NCI-H345 treated with DMSO at 0.1 percent for 48 hours (cell line): ENCODE measurements around the gene MTMR12.
A peak's percentile ranks its signal among the peaks of the same experiment; 100 is the strongest.

Experiments
- DNase-seq: peaks from one replicate; lab custom pipeline; 2025; ENCODE audit not compliant: unreplicated experiment; lab: John Stamatoyannopoulos, UW

Gene MTMR12, protein sequence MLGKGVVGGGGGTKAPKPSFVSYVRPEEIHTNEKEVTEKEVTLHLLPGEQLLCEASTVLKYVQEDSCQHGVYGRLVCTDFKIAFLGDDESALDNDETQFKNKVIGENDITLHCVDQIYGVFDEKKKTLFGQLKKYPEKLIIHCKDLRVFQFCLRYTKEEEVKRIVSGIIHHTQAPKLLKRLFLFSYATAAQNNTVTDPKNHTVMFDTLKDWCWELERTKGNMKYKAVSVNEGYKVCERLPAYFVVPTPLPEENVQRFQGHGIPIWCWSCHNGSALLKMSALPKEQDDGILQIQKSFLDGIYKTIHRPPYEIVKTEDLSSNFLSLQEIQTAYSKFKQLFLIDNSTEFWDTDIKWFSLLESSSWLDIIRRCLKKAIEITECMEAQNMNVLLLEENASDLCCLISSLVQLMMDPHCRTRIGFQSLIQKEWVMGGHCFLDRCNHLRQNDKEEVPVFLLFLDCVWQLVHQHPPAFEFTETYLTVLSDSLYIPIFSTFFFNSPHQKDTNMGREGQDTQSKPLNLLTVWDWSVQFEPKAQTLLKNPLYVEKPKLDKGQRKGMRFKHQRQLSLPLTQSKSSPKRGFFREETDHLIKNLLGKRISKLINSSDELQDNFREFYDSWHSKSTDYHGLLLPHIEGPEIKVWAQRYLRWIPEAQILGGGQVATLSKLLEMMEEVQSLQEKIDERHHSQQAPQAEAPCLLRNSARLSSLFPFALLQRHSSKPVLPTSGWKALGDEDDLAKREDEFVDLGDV

DNA sequence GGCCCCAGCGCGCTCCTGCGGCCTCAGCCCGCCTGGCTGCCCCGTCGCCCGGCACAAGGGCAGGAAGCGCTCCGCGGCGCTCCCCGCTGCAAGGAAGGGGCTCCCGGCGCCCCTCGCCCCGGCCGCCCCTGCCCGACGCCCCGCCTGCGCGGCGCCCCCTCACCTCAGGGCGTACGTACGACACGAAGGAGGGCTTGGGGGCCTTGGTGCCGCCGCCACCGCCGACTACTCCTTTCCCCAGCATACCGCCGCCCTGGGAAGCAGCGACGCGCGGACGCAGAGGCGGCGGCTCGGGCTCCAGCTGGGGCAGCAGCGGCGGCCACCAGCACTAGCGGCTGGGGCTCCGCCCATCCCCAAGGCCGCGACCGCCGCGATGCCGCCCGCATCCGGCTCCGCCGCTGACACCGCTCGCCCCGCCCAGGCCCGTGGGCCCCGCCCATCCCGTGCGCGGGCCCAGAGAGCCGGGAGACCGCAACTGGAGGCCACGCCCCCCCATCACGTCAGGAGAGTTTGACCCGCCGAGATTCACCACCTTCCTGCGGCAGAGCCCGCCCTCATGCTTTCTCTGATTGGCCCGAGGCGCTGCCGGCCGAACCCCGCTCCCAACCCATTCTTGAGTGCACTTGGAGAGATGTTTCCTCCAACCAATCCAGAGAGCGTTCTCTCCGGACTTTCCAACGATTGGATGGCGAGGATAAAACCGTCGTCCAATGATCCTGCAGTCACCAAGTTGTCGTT lies at the start of gene MTMR12:
TSS of gene MTMR12 (minus strand) at position 345 of the 738 bp plus-strand sequence. CDS start at position 244, 101 bp downstream.
- DNase-seq, result peak; percentile 99

DNA sequence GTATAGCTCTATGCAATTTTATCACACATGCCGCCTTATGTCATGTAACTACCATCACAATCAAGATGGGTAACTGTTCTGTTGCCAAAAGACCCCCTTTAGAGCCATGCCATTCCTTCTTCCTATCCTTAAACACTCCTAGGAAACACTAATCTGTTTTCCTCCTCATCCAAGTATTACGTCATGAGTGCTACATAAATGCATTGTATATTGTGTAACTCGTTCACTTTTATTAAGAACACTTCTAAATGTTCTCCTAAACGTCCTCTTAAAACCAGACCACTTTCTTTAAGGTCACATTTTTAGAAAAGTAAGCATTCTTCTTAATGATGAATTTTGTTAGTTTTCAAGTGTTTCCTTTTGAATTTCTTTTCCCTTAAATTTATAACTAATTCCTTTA lies 49.8 kb upstream of the MTMR12 start:
- no peak for DNase-seq

DNA sequence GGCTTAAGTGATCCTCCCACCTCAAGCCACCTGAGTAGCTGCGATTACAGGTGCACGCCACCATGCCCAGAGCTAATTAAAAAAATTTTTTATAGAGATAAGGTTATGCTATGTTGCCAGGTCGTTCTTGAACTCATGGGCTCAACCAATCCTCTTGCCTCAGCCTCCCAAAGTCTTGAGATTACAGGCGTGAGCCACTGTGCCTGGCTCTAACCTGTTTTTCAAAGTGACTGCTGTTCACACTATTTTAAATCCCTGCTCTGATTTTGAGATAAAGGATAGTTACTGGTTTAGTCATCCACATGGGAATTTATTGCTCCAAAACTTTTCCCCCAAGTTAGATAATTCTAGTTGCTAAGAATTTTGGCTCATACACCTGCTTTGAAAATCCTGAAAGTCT lies 48.2 kb upstream of the MTMR12 start:
- no peak for DNase-seq

DNA sequence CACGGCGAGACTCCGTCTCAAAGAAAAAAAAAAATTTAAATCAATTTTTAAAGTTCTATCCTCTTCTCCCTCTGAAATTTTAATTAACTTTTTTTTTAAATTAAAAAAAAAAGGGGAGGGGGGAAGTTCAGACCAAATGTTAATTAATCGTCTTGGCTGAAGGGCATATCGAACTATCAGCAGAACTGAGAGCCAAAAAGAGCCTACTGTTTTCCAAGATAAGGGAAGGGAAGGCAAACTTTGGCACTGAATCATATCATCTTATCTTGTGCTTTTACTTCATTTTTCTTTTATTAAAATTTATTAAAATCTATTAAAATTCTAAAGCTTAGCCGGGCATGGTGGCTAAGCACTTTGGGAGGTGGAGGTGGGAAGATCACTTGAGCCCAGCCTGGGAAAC lies 45.9 kb upstream of the MTMR12 start:
- no peak for DNase-seq

DNA sequence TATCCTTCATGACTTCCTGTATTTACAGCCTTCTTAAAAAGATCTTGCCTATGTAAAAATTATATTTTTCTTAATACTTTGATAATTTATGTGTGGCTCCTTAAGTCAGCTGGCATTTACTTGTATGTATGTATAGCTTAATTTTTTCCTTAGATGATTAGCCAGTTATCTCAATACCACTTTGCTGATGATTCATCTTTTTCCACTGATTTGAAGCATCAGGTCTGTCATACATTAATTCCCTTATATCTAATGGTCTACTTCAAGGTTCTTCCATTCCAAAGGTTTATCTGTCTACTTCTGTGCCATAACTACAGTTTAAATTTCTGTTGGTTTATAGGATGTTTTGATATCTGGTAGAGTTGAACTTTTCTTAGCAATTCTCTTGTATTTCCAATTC lies 44.9 kb upstream of the MTMR12 start:
- no peak for DNase-seq

DNA sequence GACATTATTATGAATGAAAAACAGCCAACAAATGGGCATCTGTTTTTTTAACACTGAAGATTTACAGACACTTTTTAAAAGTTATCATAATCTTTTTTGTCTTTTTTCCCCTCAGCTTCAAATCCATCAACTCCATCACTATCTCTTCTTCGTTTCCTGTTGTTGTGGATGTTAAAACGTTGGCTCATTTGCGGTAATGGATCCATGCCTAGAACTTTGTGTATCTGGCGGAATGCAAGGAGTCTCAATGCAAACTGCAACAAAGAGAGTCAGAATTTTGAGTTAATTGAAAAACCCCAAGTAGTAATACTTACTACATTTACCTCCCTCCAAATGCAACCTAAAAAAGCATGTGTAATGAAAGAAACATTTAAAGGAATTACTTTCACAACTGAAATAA lies 42.9 kb upstream of the MTMR12 start:
- DNase-seq, result no peak

DNA sequence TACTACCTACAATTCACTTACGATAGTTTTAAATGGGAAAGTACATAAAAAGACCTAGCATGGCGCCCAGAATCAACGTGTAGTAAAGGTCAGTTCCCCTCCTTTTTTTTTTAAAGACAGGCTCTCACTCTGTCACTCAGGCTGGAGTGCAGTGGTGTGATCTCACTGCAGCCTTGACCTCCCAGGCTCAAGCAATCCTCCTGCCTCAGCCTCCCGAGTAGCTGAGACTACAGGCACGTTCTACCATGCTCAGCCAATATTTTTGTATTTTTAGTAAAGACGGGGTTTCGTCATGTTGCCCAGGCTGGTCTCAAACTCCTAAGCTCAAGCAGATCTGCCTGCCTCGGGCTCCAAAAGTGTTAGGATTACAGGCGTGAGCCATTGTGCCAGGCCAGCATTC lies 40.7 kb upstream of the MTMR12 start:
- no peak for DNase-seq

DNA sequence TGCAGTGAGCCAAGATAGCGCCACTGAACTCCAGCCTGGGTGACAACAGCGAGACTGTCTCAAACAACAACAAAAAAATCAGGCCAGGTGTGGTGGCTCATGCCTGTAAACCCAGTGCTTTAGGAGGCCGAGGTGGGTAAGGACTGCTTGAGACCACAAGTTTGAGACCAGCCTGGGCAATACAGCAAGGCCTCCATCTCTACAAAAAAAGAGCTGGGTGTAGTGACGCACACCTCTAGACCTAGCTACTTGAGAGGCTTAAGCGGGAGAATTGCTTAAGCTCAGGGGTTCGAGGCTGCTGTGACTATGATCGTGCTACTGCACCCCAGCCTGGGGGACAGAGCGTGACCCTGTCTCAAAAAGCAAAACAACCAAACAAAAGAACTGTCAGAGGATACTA lies 39.9 kb upstream of the MTMR12 start:
- DNase-seq, result no peak

DNA sequence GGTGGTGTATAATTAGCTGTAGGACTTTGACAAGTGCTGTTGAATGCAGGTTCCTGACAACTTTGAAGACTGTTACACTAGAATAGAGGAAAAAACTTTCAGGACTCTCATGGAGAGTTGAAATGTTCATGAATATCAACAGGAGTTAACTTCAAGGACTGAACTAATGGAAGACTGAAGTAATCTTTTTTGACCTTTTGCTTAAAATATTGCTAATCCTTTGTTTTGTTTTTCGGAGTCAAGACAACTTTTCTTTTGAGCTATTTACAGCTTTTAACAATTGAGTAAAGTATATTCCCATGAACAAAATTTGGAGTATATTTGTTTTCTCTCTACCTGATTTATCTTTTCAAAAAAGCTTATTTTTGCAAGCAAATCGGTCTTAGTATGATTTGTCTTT lies 34.1 kb upstream of the MTMR12 start:
- no peak for DNase-seq

DNA sequence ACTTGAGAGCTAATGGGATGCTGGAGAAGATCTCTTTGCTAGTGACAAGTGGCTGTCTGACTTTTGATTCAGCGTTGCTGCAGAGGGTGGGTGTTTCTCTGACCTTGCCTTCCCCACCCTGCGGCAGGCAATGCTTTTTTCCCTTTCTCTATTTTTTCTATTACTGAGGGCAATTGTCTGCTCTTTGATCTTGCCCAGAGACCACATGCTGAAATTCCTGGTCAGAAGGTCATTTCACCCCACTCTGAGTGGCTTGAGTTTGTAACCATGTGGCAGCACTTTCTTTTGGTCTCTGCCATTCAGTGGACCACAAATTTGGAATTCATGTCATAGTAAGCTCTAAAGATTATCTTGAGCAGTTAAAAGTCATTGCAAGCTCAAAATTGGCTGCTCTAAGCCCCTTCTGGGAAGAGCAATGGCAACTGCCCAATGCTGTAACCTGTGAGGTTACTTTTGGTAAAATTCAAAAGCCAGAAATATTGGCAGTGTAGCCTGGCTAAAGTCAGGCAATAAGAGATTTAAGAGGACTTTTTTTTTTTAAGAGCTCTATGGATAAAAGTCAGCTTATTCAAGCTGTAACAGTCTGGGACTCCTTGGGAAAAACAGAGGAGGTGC lies 30.4 kb upstream of the MTMR12 start:
- DNase-seq, result no peak

DNA sequence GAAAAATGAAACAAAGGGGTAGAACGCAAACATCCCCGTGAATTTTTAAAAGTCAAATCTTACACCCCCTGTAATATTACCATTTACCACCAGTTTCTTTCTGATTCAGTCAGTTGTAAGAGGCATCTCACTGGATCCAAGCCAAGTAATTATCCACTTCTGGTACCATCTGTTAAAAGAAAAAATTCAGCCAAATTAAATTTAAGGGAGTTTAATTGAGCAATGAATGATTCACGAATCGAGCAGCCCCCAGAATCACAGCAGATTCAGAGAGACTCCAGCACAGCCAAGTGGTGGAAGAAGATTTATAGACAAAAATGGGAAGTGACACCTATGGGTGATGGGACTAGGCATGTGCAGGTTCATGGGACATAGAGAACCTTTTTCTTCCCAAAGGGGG lies 29.9 kb upstream of the MTMR12 start:
- DNase-seq, result no peak

DNA sequence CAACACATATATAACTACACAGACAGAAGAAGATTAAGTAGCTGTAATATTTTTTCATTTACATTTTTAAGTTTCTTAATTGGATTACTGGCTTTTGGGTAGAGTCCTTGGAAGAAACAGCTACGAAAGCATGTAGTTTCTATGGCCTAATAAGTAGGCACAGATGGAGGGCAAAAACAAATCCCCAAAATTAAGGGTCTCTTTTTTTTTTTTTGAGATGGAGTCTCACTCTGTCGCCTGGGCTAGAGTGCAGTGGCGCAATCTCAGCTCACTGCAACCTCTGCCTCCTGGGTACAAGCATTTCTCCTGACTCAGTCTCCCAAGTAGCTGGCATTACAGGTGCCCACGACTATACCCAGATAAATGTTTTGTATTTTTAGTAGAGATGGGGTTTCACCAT lies 27.1 kb upstream of the MTMR12 start:
- no peak for DNase-seq

DNA sequence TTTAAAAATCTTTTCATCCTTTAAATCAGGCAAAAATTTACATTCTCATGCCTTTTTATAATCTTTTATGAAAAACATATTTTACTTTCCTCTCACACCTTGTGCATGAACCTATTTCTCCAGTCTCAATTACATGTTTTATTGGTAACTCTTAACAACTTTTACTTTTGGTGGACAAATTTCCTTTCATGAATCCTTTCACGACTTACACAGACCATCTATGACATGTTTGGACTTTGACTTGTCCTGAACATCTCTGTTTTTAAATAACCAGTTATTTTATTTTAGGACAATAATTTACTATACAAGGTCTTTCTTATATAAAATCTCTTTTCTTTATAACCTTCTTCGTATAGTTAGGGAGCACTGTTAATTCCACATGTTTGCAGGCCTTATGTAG lies 26.5 kb upstream of the MTMR12 start:
- DNase-seq, result no peak

DNA sequence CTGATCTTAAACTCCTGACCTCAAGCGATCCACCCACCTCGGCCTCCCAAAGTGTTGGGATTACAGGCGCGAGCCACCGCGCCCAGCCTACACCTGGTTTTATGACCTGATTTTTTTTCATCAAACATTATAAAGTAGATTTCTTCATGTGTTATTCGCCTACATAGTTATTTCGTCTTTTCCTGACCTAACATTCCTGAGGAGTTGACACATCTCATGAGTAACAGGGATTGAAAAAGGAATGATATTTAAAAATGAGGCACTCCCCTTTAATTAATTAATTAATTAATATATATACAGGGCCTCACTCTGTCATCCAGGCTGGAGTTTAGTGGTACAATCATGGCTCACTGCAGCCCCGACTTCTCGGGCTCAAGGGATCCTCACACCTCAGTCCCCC lies 20.2 kb upstream of the MTMR12 start:
- no peak for DNase-seq

DNA sequence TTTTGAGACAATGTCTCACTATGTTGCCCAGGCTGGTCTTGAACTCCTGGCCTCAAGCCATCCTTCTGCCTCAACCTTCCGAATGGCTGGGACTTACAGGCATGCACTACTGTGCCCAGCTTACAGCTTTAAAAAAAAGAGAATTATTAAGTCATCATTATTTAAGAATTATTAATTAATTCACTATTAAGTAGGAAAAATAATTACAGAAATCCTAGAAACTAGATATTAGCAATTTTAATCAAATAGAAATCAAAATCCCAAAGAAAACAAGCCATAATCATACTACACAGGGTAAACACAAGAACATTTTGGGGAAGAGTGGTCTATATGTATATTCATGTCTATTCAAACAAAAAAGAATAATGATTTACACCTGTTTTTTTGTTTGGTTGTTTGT lies 19.6 kb upstream of the MTMR12 start:
- DNase-seq, result no peak

DNA sequence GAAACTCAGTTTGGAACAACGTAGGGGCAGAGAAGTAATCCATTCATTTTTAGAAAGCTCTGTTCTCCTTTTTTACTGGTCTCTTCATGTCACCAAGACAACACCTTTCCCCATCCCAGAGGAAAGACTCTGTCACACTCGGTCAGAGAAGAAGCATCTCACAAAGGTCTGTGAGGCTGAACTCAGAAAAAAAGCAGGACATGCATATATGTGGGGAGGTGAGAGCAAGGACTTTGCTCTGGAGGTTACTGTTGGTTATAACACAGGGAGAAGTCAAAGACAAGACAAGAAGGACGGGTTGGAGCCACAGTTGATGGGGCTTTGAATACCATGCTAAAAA lies 19.2 kb upstream of the MTMR12 start:
- DNase-seq, result no peak

DNA sequence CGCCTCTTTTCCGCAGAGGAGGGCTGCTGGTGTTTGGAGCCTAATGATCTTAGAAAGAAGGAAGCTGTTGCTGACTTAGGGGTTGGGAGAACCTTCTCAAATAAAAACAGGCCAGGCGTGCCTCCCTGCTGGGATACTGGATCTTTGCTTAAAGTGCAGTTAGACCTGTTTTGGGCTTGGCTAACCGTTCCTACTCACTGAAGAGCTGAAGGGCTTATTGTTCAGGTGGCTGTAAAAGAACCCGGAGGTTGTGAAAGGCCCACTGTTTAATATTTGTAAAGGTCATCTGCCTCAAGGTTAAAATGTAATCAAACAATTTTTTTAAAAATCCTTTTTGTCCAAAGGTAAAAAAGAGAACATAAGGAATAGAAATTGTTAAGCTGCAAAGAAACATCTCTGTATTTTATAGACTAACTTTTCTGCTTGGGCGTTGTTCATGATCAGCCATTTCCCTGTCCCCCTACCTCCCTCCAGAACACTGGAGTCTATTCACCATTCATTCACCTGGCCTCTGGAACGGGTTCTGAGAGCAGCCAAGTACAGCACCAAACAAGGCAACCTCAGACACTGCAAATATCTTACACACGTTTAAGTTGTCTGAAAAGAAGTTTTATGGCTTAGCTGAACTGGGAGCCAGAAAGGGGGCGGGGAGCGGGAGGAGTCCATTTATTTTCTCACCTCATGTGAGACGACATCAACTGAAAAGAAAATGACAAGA lies 18.6 kb upstream of the MTMR12 start:
- DNase-seq, result no peak

DNA sequence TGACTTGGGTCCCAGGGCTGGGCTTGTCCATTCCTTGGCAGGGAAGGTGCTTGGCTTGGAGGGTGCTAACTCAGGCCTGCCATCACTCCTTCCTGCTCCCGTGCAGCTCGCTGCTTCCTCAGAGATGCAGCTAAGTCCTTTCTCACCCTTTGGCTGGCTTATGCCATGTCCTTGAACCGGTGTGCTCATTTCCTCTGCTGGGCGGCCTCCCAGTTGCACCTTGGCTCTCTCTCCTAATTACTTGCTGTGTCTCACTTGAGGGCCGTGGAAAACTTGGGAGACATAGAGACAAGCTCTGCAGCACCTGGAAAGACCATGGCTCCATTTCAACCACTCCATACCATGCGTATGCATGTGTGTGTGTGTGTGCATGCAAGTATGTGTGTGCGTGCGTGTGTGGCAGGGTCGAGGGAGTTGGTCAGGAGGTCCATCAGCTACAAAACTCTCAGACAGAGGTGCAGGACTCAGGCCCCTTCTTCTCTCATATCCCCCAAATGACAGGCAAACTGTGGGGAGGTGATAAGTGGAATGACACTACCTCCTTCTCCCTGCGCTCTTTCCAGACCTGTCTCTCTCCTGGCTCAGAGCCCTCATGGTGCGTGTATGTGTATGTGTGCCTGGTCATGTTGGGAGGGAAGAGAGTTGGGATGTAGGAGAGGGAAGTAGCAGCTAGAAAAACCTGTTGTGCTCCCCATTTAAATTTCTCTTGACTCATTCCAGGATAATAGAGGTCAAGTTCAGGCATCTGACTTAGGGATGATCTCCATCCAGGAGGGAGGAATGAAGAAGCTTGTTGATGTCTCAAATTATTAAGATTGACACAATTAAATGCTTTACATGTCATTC lies 17.6 kb upstream of the MTMR12 start:
- DNase-seq, result no peak

DNA sequence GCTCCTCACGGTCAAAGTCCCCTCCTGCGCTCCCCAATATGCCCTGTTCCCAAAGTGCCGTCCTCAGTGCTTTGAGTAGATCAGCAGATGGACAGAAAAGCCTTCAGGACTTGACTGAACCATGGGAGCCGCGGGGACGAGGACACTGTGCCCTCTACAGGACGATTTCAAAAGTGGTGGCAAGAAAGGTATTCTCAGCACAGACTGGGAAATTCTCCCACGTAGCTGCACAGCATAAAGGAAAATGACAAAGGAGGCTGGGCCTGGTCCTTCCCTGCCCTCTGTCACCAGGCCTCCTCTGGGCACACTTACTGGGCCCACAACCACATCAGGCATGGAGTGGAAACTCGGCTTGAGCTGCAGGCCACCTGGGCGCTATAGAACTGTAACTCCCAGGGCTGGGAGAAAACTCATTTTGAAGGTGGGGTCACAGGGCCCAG lies 16.7 kb upstream of the MTMR12 start:
- DNase-seq, result no peak

DNA sequence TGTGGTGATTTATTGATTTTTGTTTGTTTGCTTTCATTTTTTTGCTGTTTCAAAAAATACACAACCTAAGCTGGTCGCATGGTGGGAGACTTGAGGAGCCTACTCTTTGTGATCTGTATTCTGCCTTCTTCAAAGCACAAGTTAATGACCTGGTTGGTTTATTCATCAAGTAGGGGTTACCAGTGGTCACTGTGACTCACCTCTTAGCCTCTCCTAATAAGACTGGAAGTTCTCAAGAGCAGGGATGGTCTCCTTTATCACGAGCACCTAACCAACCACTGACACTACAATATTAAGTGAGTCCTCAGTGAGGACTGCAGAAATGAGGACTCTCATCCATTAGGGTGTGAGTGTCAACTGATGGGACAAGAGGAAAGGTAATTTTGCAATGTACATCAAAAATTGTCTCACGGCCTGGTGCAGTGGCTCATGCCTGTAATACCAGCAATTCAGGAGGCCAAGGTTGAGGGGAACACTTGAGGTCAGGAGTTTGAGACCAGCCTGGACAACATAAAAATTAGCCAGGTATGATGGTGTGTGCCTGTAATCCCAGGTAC lies 13.6 kb upstream of the MTMR12 start:
- no peak for DNase-seq
